ENCODE measurements around the gene SPANXN1. TPM values are rescaled to one million over a fixed set of nuclear protein-coding genes. Genes with fewer than 3 reads are reported as not detected.
"Not testable (repeated sequence)": the region's sequence is repeated elsewhere in the genome, so short reads cannot be mapped to it uniquely, and the experiment has no call there.

The SPANXN1 gene, protein sequence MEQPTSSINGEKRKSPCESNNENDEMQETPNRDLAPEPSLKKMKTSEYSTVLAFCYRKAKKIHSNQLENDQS
- not detected for total RNA-seq (ENCODE audit: unreplicated experiment)
- long read RNA-seq: 0 reads

DNA sequence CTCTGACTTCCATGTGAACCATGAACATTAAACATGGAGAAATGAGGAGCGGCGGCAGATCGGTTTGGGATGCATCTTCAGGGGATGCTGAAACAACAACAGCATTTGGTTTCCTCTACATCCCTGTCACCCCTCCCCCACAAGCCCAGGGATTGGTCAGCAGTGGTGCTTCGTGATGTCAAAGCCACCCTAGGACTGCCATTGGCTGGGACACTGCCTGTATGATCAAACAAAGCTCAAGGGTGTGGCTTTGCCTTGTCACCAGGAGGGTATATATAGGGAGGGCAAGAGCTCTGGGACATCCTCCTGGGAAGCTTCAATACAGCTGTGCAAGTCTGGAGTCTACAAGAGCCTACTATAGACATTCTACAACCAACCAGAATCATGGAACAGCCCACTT is at the start of gene SPANXN1:
Gene SPANXN1 (plus strand): TSS at position 301 of the 400 bp plus-strand sequence. CDS start 84 bp downstream, at position 385.
- DNase-seq; H3K4me1 Mint-ChIP-seq (ENCODE audit: low read depth, unreplicated experiment); H3K36me3 Mint-ChIP-seq (ENCODE audit: unreplicated experiment); H3K27me3 Mint-ChIP-seq (ENCODE audit: unreplicated experiment); H3K27ac Mint-ChIP-seq (ENCODE audit: unreplicated experiment); H3K9me3 Mint-ChIP-seq (ENCODE audit: unreplicated experiment); H3K4me3 Mint-ChIP-seq (ENCODE audit: unreplicated experiment): not testable (repeated sequence)

DNA sequence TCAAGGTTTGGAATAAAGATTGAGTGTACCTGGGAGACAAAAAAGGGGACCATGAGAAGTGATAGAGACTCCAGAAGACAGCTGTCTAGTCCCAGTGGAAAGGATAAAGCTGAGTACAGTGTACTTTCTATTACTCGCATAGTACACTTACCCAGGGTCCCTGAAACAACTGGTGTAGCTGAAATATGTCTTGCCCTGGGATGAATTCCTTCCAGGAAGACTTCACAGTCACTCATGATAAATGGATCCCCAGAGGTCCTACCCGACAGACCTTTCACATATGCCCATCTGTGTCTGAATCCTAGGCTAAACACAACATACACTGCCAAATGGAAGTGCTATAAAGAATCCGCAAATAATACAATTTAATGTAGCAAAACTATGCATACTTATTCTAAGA is 48.2 kb upstream of the SPANXN1 start:
- H3K27ac Mint-ChIP-seq (ENCODE audit: unreplicated experiment): no peak overlapping the region
- TF ChIP-seq, protein P1, sequence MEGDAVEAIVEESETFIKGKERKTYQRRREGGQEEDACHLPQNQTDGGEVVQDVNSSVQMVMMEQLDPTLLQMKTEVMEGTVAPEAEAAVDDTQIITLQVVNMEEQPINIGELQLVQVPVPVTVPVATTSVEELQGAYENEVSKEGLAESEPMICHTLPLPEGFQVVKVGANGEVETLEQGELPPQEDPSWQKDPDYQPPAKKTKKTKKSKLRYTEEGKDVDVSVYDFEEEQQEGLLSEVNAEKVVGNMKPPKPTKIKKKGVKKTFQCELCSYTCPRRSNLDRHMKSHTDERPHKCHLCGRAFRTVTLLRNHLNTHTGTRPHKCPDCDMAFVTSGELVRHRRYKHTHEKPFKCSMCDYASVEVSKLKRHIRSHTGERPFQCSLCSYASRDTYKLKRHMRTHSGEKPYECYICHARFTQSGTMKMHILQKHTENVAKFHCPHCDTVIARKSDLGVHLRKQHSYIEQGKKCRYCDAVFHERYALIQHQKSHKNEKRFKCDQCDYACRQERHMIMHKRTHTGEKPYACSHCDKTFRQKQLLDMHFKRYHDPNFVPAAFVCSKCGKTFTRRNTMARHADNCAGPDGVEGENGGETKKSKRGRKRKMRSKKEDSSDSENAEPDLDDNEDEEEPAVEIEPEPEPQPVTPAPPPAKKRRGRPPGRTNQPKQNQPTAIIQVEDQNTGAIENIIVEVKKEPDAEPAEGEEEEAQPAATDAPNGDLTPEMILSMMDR (IDR thresholded peaks at IDR 0.05; ENCODE audit: partially characterized antibody, unreplicated experiment): no peak
- H3K9me3 Mint-ChIP-seq (ENCODE audit: unreplicated experiment): peaks cover 1% of the 10 kb centered on the region
- H3K4me3 Mint-ChIP-seq (ENCODE audit: unreplicated experiment): no peak overlapping the region
- H3K36me3 Mint-ChIP-seq (ENCODE audit: unreplicated experiment): no peaks in the 10 kb centered on the region
- DNase-seq: no peak
- H3K27me3 Mint-ChIP-seq (ENCODE audit: unreplicated experiment): no peaks in the 10 kb centered on the region
- peaks cover 9% of the 10 kb centered on the region for H3K4me1 Mint-ChIP-seq (ENCODE audit: low read depth, unreplicated experiment)

DNA sequence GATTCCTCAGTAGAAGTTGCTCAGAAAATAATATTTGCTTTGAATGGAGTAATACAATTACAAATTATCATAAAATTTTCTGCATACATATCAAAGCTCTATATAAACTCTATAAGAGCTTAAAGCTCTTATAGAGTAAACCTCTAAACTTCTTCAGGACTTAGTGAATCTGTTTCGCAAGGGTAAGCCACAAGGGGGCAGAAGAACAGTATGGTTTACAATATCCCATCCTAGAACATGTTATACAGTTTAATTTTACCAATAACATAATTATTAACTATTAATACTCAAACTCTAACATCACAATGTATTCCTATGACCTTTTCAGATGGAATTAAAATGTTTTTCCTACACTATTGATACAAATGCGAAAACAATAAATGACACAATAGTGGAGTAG is 33.8 kb upstream of the SPANXN1 start:
- Mint-ChIP-seq H3K27me3 (ENCODE audit: unreplicated experiment) (no peaks in the 10 kb centered on the region), H3K9me3 (ENCODE audit: unreplicated experiment) (no peaks in the 10 kb centered on the region), H3K4me1 (ENCODE audit: low read depth, unreplicated experiment) (no peaks in the 10 kb centered on the region), H3K27ac (ENCODE audit: unreplicated experiment) (no peak overlapping the region), H3K36me3 (ENCODE audit: unreplicated experiment) (no peaks in the 10 kb centered on the region), H3K4me3 (ENCODE audit: unreplicated experiment) (no peak overlapping the region)
- DNase-seq: peak; percentile 20
- TF ChIP-seq, protein P1 (IDR thresholded peaks at IDR 0.05; ENCODE audit: partially characterized antibody, unreplicated experiment): peak; percentile 67

DNA sequence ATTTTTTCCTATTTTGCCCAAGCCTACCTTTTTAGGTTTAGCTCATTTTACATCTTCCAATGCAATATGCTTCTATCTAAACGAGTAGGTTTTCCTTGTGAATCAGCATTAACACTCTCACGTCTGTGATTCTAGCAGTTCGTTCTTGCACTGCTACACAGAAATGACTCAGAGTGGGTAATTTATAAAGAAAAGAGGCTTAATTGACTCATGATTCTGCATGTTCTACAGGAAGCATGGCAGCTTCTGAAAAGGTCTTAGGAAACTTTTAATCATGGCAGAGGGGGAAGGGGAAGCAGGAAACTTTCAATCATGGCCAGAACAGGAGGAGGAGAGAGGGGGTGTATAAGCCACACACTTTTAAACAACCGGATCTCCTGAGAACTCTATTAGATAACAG is 44.9 kb downstream of the SPANXN1 start:
- no peak overlapping the region for H3K27ac Mint-ChIP-seq (ENCODE audit: unreplicated experiment)
- H3K4me3 Mint-ChIP-seq (ENCODE audit: unreplicated experiment): no peak overlapping the region

More for the DNA sequence above, 44.9 kb downstream of the SPANXN1 start:
- Mint-ChIP-seq H3K36me3 (ENCODE audit: unreplicated experiment) (no peaks in the 10 kb centered on the region), H3K9me3 (ENCODE audit: unreplicated experiment) (no peaks in the 10 kb centered on the region), H3K4me1 (ENCODE audit: low read depth, unreplicated experiment) (no peaks in the 10 kb centered on the region), H3K27me3 (ENCODE audit: unreplicated experiment) (no peaks in the 10 kb centered on the region)
- no peak for DNase-seq
- TF ChIP-seq, protein P1 (IDR thresholded peaks at IDR 0.05; ENCODE audit: partially characterized antibody, unreplicated experiment): no peak

Data from glutamatergic neuron (in vitro differentiated cells).